ENCODE measurements around the gene TP53.
A peak's percentile ranks its signal among the peaks of the same experiment; 100 is the strongest.

GRCh38 chr17:7673239-7673638 lies 14.1 kb downstream of the TP53 start:
- TF ChIP-seq CTCF (IDR thresholded peaks at IDR 0.05) = peak in 4 of 5 experiments; percentile 37 to 44 (median 39)
- TF ChIP-seq POLR2AphosphoS5 (IDR thresholded peaks at IDR 0.05) = no peak
- no peak for TF ChIP-seq POLR2A (IDR thresholded peaks at IDR 0.05)
- TF ChIP-seq EP300 (IDR thresholded peaks at IDR 0.05; ENCODE audit: low read depth) = no peak

All from transverse colon (tissue), 4 donors.